GM13977 (cell line): ENCODE data around the gene ETHE1.

Source experiments
- DNase-seq: peaks from one replicate; pipeline ENCODE4 v3.0.0; 2012; ENCODE audit warnings: low spot score
- CTCF ChIP-seq: IDR thresholded peaks from 2 replicates; pipeline ENCODE4 v1.5.1; 2012; ENCODE audit warnings: mild to moderate bottlenecking, control low read depth; ENCODE audit not compliant: insufficient read depth; ENCODE audit errors: extremely low read depth, missing control alignments
- in situ Hi-C: fragments of 300-500 bp; cut with MboI; formaldehyde crosslinking; loops from one replicate; pipeline ENCODE4 v1.12.0; 2022; ENCODE audit warnings: low sequenced_read_pairs, low pct_unique_long_range_greater_than_20kb, mixed read lengths, inconsistent platforms; ENCODE audit not compliant: unreplicated experiment

ETHE1 gene

GRCh38 chr19:43503501-43504425, 23.2 kb downstream of the ETHE1 start:
- in situ Hi-C loops = no loop called here
- peak; percentile 51 for TF ChIP-seq CTCF
- DNase-seq = peak; percentile 100

- no peak for TF ChIP-seq CTCF
- in situ Hi-C loops = no loop called here
- DNase-seq = no peak
Observed at GRCh38 chr19:43502419-43502976, 24.5 kb downstream of the ETHE1 start.

- in situ Hi-C loops = no loop called here
- TF ChIP-seq CTCF = no peak
- no peak for DNase-seq
Observed at GRCh38 chr19:43501661-43502418, 25.2 kb downstream of the ETHE1 start.

- no peak for TF ChIP-seq CTCF
Observed at GRCh38 chr19:43499042-43499441, 28.0 kb downstream of the ETHE1 start.

GRCh38 chr19:43498233-43498842, 28.7 kb downstream of the ETHE1 start:
- in situ Hi-C loops = no loop called here
- no peak for DNase-seq
- no peak for TF ChIP-seq CTCF

More at GRCh38 chr19:43499042-43499441, 28.0 kb downstream of the ETHE1 start:
- in situ Hi-C loops = no loop called here
- DNase-seq = no peak

GRCh38 chr19:43496960-43497359, 30.0 kb downstream of the ETHE1 start:
- DNase-seq = no peak
- in situ Hi-C loops = no loop called here
- no peak for TF ChIP-seq CTCF
